Breast epithelium (tissue), 3 donors: ENCODE results near the gene SEH1L.

ENCODE experiments used
- POLR2A ChIP-seq: fragments of 450-650 bp; IDR thresholded peaks from one replicate; pipeline ENCODE4 v1.6.1; 2016; ENCODE audit warnings: antibody characterized with exemption, mild to moderate bottlenecking, moderate library complexity
- TF ChIP-seq, protein P1 (sequence below), 3 donors: fragments of 450-650 bp; IDR thresholded peaks; one replicate each; pipeline ENCODE4 v1.5.1; 2016 to 2017; ENCODE audit warnings: antibody characterized with exemption in 3 of 3, mild to moderate bottlenecking in 3 of 3, moderate library complexity in 3 of 3

DNA sequence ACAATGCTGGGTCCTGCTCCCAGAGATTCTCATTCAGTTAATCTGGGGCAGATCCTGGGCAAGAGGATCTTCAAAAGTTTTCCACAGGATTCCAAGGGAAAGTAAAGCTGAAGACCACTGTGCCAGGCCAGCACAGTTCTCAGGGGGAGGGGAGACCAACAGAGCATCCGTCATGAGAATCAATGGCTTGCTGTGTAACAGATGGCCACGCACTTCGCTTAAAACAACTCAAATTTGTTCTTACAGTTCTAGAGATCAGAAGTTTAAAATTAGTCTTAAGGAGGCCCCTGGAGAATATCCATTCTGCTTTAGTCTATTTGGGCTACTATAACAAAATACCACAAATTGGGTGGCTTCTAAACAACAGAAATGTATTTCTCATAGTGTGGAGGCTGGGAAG is 17.4 kb upstream of the SEH1L start:
- TF ChIP-seq, protein P1, sequence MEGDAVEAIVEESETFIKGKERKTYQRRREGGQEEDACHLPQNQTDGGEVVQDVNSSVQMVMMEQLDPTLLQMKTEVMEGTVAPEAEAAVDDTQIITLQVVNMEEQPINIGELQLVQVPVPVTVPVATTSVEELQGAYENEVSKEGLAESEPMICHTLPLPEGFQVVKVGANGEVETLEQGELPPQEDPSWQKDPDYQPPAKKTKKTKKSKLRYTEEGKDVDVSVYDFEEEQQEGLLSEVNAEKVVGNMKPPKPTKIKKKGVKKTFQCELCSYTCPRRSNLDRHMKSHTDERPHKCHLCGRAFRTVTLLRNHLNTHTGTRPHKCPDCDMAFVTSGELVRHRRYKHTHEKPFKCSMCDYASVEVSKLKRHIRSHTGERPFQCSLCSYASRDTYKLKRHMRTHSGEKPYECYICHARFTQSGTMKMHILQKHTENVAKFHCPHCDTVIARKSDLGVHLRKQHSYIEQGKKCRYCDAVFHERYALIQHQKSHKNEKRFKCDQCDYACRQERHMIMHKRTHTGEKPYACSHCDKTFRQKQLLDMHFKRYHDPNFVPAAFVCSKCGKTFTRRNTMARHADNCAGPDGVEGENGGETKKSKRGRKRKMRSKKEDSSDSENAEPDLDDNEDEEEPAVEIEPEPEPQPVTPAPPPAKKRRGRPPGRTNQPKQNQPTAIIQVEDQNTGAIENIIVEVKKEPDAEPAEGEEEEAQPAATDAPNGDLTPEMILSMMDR (IDR thresholded peaks at IDR 0.05), result no peak
- TF ChIP-seq POLR2A, result no peak
